Measurements from ENCODE around the gene SSBP3. TPM values are rescaled to one million over a fixed set of nuclear protein-coding genes. Genes with fewer than 3 reads are reported as not detected.

Gene SSBP3
- total and polyA plus RNA-seq, 2 of the 13 experiments (the other 11 are each of a cell fraction or from before 2014, with no cell fraction given) = 8.5 to 17.6 TPM

GRCh38 chr1:54332781-54333585 lies 73.2 kb downstream of the SSBP3 start:
- intact Hi-C loops (cut with micrococcal nuclease; ENCODE audit: unreplicated experiment) = no loop called here
- FAIRE-seq = no peak
- no peak for DNase-seq (ENCODE audit: low spot score)
- Histone ChIP-seq H3K27me3 (ENCODE audit: control insufficient read depth in 1 of 2, insufficient read depth in 2 of 2, low read length in 2 of 2) (no peaks in the 10 kb centered on the region), H4K20me1 (ENCODE audit: insufficient read depth, low read length) (peaks cover 4% of the 10 kb centered on the region), H3K4me1 (ENCODE audit: insufficient read depth, low read length) (peaks cover 55% of the 10 kb centered on the region), H3K36me3 (replicated peaks in 1 of 2; ENCODE audit: control insufficient read depth in 1 of 2, insufficient read depth in 2 of 2, low read length in 2 of 2) (peaks cover 0 to 3% of the 10 kb centered on the region in 2 experiments; a peak in 1 of 5 replicates), H3K27ac (ENCODE audit: extremely low read length, insufficient read depth, low read length) (no peak overlapping the region), H3K4me3 (replicated peaks in 1 of 3; ENCODE audit: insufficient read depth in 1 of 3, low read depth in 2 of 3, low read length in 3 of 3) (no peak overlapping the region), H3K4me2 (ENCODE audit: low read depth, low read length) (no peak overlapping the region), H2AFZ (ENCODE audit: low read length) (no peak overlapping the region), H3K79me2 (ENCODE audit: insufficient read depth, low read length) (peaks cover 10% of the 10 kb centered on the region), H3K9me3 (ENCODE audit: low read length) (no peaks in the 10 kb centered on the region), H3K9ac (ENCODE audit: insufficient read depth, low read depth, low read length) (no peak overlapping the region)
- WGBS (ENCODE audit: low lambda C conversion rate) = 86% methylated on average over 21 of the region's 21 CpGs
- in situ Hi-C loops (cut with HindIII; ENCODE audit: extremely low pct_ligation_motif_present, low pct_unique_long_range_greater_than_20kb) = no loop called here
- ATAC-seq = no peak
- BruUV-seq (replicated peaks) = no TSS peak
- ChIA-PET CTCF (ENCODE audit: low intra/inter-chr PET ratio, low total read pairs) (no interaction called here), POLR2A (no interaction called here)
- peak; percentile 28; the same call in 1 of the 2 replicates for TF ChIP-seq ZNF687 (CRISPR knock-in tag; IDR thresholded peaks at IDR 0.05)
- no peak for TF ChIP-seq ZNF563 (CRISPR knock-in tag; IDR thresholded peaks at IDR 0.05)
- TF ChIP-seq ZFP90 (CRISPR knock-in tag; IDR thresholded peaks at IDR 0.05; ENCODE audit: borderline replicate concordance) = no peak
- peak; percentile 13; the same call in 1 of the 2 replicates for TF ChIP-seq ZBTB33 (CRISPR knock-in tag; IDR thresholded peaks at IDR 0.05)
